PC-9 (cell line): ENCODE measurements around the gene S100A6. TPM values are rescaled to one million over a fixed set of nuclear protein-coding genes. Genes with fewer than 3 reads are reported as not detected.

ENCODE experiments used
- BruUV-seq: library from RNA; stranded (reverse); fragments of 400-500 nt; replicated peaks from 2 replicates; lab custom pipeline; 2021; lab: Mats Ljungman, UMichigan
- CTCF ChIA-PET: fragments of 300-600 bp; sonication (Branson Sonifier 250); formaldehyde crosslinking; loops from one replicate; lab custom pipeline; 2022; ENCODE audit warnings: antibody characterized with exemption; lab: Charles Lee
- POLR2A ChIA-PET: fragments of 300-600 bp; sonication (Branson Sonifier 250); formaldehyde crosslinking; loops from one replicate; lab custom pipeline; 2022; ENCODE audit warnings: antibody characterized with exemption; ENCODE audit not compliant: unreplicated experiment; lab: Charles Lee
- DNase-seq, 2 experiments: peaks; one replicate each; pipeline versions ENCODE4 v3.0.0 to v3.0.0-alpha.2; 2015 to 2022; ENCODE audit warnings: mixed read lengths in 1 of 2
- H2AFZ ChIP-seq: fragments of 200-600 bp; sonication (generic); 2 replicates; pipeline ENCODE4 v1.8.1; 2017; ENCODE audit warnings: antibody characterized with exemption
- H3F3A ChIP-seq: fragments of 200-600 bp; sonication (generic); 2 replicates; pipeline ENCODE4 v1.8.1; 2017; ENCODE audit warnings: antibody characterized with exemption, mild to moderate bottlenecking, low read depth; ENCODE audit not compliant: insufficient read depth
- H3K27ac ChIP-seq: fragments of 200-600 bp; sonication (generic); 2 replicates; pipeline ENCODE4 v1.6.1; 2016; ENCODE audit warnings: mixed run types
- H3K27me3 ChIP-seq: fragments of 200-600 bp; sonication (generic); 2 replicates; pipeline ENCODE4 v1.6.1; 2016; ENCODE audit warnings: low read depth, mixed run types; ENCODE audit not compliant: insufficient read depth
- H3K36me3 ChIP-seq: fragments of 200-600 bp; sonication (generic); 2 replicates; pipeline ENCODE4 v1.6.1; 2016; ENCODE audit warnings: low read depth, mixed run types
- H3K4me1 ChIP-seq: fragments of 200-600 bp; sonication (generic); replicated peaks from 2 replicates; pipeline ENCODE4 v1.6.1; 2016; ENCODE audit warnings: mixed run types; ENCODE audit not compliant: insufficient read depth
- H3K4me2 ChIP-seq: fragments of 200-600 bp; sonication (generic); 2 replicates; pipeline ENCODE4 v1.6.1; 2017; ENCODE audit warnings: mixed run types
- H3K4me3 ChIP-seq: fragments of 200-600 bp; sonication (generic); 2 replicates; pipeline ENCODE4 v1.6.1; 2016; ENCODE audit warnings: mixed run types
- H3K79me2 ChIP-seq: fragments of 200-600 bp; sonication (generic); 2 replicates; pipeline ENCODE4 v1.6.1; 2017; ENCODE audit warnings: low read depth, mixed run types
- H3K9me2 ChIP-seq: fragments of 200-600 bp; sonication (generic); 2 replicates; pipeline ENCODE4 v1.8.1; 2017; ENCODE audit warnings: mild to moderate bottlenecking; ENCODE audit not compliant: insufficient read depth
- H3K9me3 ChIP-seq: fragments of 200-600 bp; sonication (generic); 2 replicates; pipeline ENCODE4 v1.8.1; 2016; ENCODE audit warnings: low read depth; ENCODE audit not compliant: insufficient read depth
- H4K20me1 ChIP-seq: fragments of 200-600 bp; sonication (generic); 2 replicates; pipeline ENCODE4 v1.8.1; 2017; ENCODE audit not compliant: insufficient read depth
- CTCF ChIP-seq: fragments of 200-600 bp; sonication (generic); conservative IDR thresholded peaks from 2 replicates; pipeline ENCODE4 v1.6.1; 2017; ENCODE audit warnings: mixed run types, antibody characterized with exemption, mild to moderate bottlenecking, moderate library complexity
- EZH2 ChIP-seq: fragments of 200-600 bp; sonication (generic); IDR thresholded peaks from 2 replicates; pipeline ENCODE4 v1.8.0; 2017; ENCODE audit warnings: antibody characterized with exemption, low read depth
- intact Hi-C: fragments of 100-400 bp; cut with micrococcal nuclease; formaldehyde crosslinking; loops from one replicate; pipeline ENCODE4 v1.10.0; 2022; ENCODE audit not compliant: unreplicated experiment
- total RNA-seq: library from RNA; stranded (reverse); gene quantifications from 2 replicates; pipeline ENCODE4 v1.2.3, GENCODE V29; 2021

S100A6 gene
- total RNA-seq, 1 experiment from 2014 or later: 994 TPM

DNA sequence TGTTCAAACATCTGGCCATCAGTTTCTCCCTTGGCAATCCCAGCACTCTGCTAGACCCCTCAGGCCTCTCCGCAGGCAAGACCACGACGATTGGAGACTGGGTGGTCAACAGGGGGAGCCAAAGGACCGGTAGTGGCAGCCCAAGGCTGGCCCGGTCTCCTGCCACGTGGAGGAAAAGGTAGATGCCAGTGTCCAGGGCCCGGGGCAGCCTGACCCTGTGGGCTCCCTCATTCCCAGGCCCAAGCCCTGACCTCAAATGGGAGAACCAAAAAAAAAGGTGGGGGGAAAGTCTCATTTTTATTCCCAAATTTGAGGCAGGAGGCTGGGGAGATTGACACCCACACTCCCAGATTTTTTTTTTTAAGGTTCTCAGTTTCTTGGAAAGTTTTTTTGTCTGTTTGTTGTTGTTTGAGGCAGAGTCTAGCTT lies 24.8 kb downstream of the S100A6 start:
- DNase-seq: peak; percentile 52 to 82
- Histone ChIP-seq H3K79me2 (no peaks in the 10 kb centered on the region), H3K27ac (no peak overlapping the region), H3K9me3 (no peaks in the 10 kb centered on the region), H3K36me3 (no peaks in the 10 kb centered on the region), H2AFZ (peak overlapping the region; percentile 63; the same call in 1 of the 2 replicates), H3F3A (peaks cover 24% of the 10 kb centered on the region), H3K4me3 (no peak overlapping the region), H3K4me1 (peaks cover 51% of the 10 kb centered on the region), H3K4me2 (peak overlapping the region; percentile 17; the same call in 1 of the 2 replicates), H3K9me2 (no peaks in the 10 kb centered on the region), H3K27me3 (no peaks in the 10 kb centered on the region), H4K20me1 (no peaks in the 10 kb centered on the region)
- ChIA-PET POLR2A (no interaction called here), CTCF (interaction anchor here (0.6 to 1.3 kb wide), 7 partner anchors 35 to 296 kb away, joined by 3 to 13 read pairs (median 4); partner anchors contain the start of genes S100A16 and S100A4)
- peak; percentile 96 for TF ChIP-seq CTCF
- no peak for TF ChIP-seq EZH2
- intact Hi-C loops: loop anchor here (1.0 to 10.0 kb wide), 7 partner anchors 57 to 476 kb away; partner anchors contain the start of genes ILF2, RAB13 and S100A13
- BruUV-seq: no TSS peak

DNA sequence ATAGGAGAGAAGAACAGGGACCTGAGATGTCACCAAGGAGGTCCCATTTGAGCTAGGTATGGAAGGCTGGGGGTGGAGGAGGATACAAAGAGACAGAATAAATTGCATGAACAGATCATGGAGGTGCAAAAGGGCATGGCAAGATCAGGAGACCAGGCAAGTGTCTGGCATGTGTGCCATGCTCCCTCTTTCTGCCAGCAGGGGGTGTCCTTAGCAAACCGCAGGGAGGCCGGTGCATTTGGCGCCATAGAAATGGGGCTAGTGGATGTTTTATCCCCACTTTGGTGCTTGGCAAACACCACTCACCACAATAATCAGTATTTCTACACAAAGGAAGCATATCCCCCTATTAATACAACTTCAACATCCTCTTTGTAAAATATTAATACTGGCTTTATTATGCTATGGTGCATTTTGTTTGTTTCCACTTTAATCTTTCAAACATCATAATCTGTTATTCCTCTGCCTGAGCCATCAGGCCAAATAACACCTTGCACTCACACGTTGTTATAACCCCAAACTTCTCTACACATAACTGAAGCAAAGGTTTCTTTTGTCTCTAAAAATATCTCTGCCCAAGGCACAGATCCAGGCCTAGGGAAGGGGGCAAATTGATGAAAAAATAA lies 25.9 kb downstream of the S100A6 start:
- no peak overlapping the region for H2AFZ ChIP-seq
- no peaks in the 10 kb centered on the region for H4K20me1 ChIP-seq
- peaks cover 16% of the 10 kb centered on the region; the same call in 1 of the 2 replicates for H3F3A ChIP-seq
- no peaks in the 10 kb centered on the region for H3K36me3 ChIP-seq
- H3K4me2 ChIP-seq: no peak overlapping the region
- no peaks in the 10 kb centered on the region for H3K27me3 ChIP-seq
- BruUV-seq: no TSS peak
- no peak overlapping the region for H3K4me3 ChIP-seq
- POLR2A ChIA-PET: no interaction called here
- DNase-seq: peak in 1 of 2 experiments; percentile 50
- no peak overlapping the region for H3K27ac ChIP-seq
- TF ChIP-seq EZH2 (no peak), CTCF (peak; percentile 80)
- H3K4me1 ChIP-seq: peaks cover 41% of the 10 kb centered on the region
- intact Hi-C loops: loop anchor here (2.0 to 10.0 kb wide), 4 partner anchors 117 to 477 kb away; partner anchors contain the start of genes ILF2, RAB13 and S100A13
- no peaks in the 10 kb centered on the region for H3K9me3 ChIP-seq
- CTCF ChIA-PET: interaction anchor here (0.6 to 1.3 kb wide), 2 partner anchors 56 to 58 kb away, joined by 3 to 12 read pairs; no protein-coding TSS in a partner anchor
- H3K9me2 ChIP-seq: no peaks in the 10 kb centered on the region
- no peaks in the 10 kb centered on the region for H3K79me2 ChIP-seq

DNA sequence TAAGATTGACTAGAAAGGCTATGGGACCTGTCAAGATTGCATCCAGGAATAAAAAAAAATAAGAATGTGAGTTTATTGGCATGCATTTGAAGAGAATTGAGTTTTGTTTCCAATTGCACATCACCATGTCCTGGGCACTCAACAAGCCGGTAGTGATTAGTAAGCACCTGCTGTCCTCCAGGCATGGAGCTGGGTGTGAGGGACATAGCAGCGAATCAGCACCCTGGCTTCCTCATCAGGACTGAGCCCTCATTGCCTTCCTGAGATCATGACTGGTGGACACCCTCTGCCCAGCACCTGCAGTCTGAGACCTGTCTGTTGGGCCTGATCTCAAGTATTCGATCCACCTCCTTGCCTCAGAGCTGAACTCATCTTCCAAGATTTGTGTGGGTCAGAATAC lies 26.8 kb downstream of the S100A6 start:
- no peaks in the 10 kb centered on the region for H3K9me3 ChIP-seq
- TF ChIP-seq EZH2 (no peak), CTCF (no peak)
- no peak overlapping the region for H3K27ac ChIP-seq
- H3K4me2 ChIP-seq: no peak overlapping the region
- no peaks in the 10 kb centered on the region for H3K36me3 ChIP-seq
- H2AFZ ChIP-seq: no peak overlapping the region
- no peaks in the 10 kb centered on the region for H4K20me1 ChIP-seq
- H3K4me3 ChIP-seq: no peak overlapping the region
- no peaks in the 10 kb centered on the region for H3K79me2 ChIP-seq
- H3K27me3 ChIP-seq: no peaks in the 10 kb centered on the region
- no TSS peak for BruUV-seq
- ChIA-PET CTCF (interaction anchor here (0.6 kb wide), 1 partner anchor 57 kb away, joined by 3 read pairs; no protein-coding TSS in a partner anchor), POLR2A (no interaction called here)
- intact Hi-C loops: no loop called here
- no peak for DNase-seq
- H3K9me2 ChIP-seq: no peaks in the 10 kb centered on the region
- H3F3A ChIP-seq: peaks cover 8% of the 10 kb centered on the region; the same call in 1 of the 2 replicates
- peaks cover 32% of the 10 kb centered on the region for H3K4me1 ChIP-seq
